ENCODE measurements around the gene CLEC3A.

GRCh38 chr16:78048319-78048718 lies 26.0 kb downstream of the CLEC3A start:
- TF ChIP-seq POLR2AphosphoS5 (IDR thresholded peaks at IDR 0.05; ENCODE audit: insufficient read depth, low read depth, low read length) (no peak), FOS (IDR thresholded peaks at IDR 0.05; ENCODE audit: borderline replicate concordance, insufficient read depth, low read length) (no peak), CTCF (IDR thresholded peaks at IDR 0.05; ENCODE audit: extremely low read depth in 1 of 2, insufficient read depth in 1 of 2, low read depth in 1 of 2, low read length in 2 of 2) (no peak), POLR2A (IDR thresholded peaks at IDR 0.05; ENCODE audit: low read depth, low read length) (no peak), MAX (IDR thresholded peaks at IDR 0.05; ENCODE audit: insufficient read depth, insufficient read length) (no peak), JUN (IDR thresholded peaks at IDR 0.05; ENCODE audit: borderline replicate concordance, insufficient read depth, insufficient read length, low read depth) (no peak)

All from endothelial cell of umbilical vein (primary cell).